OCI-M2 (cell line): ENCODE results near the gene PTPRD.

ENCODE experiments used
- DNase-seq: peaks from one replicate; lab custom pipeline; 2025; ENCODE audit not compliant: unreplicated experiment; lab: John Stamatoyannopoulos, UW

The PTPRD gene

GRCh38 chr9:8809741-8810140 lies 1803.1 kb downstream of the PTPRD start:
- no peak for DNase-seq

- no peak for DNase-seq
Observed at GRCh38 chr9:8806150-8806549, 1806.7 kb downstream of the PTPRD start.

GRCh38 chr9:8804613-8805012 lies 1808.2 kb downstream of the PTPRD start:
- DNase-seq = no peak

GRCh38 chr9:8802242-8802641 lies 1810.6 kb downstream of the PTPRD start:
- no peak for DNase-seq

- no peak for DNase-seq
Observed at GRCh38 chr9:8800196-8800595, 1812.6 kb downstream of the PTPRD start.

- DNase-seq = no peak
Observed at GRCh38 chr9:8799615-8800014, 1813.2 kb downstream of the PTPRD start.

GRCh38 chr9:8799206-8799605 lies 1813.6 kb downstream of the PTPRD start:
- no peak for DNase-seq

GRCh38 chr9:8784838-8785237 lies 1828.0 kb downstream of the PTPRD start:
- no peak for DNase-seq

- no peak for DNase-seq
Observed at GRCh38 chr9:8783941-8784340, 1828.9 kb downstream of the PTPRD start.

- no peak for DNase-seq
Observed at GRCh38 chr9:8782237-8782636, 1830.6 kb downstream of the PTPRD start.

- no peak for DNase-seq
Observed at GRCh38 chr9:8781458-8781857, 1831.3 kb downstream of the PTPRD start.

GRCh38 chr9:8780386-8780785 lies 1832.4 kb downstream of the PTPRD start:
- no peak for DNase-seq

GRCh38 chr9:8779478-8779877 lies 1833.3 kb downstream of the PTPRD start:
- DNase-seq = no peak

- DNase-seq = no peak
Observed at GRCh38 chr9:8778356-8778755, 1834.4 kb downstream of the PTPRD start.

GRCh38 chr9:8772302-8772701 lies 1840.5 kb downstream of the PTPRD start:
- no peak for DNase-seq

- no peak for DNase-seq
Observed at GRCh38 chr9:8769153-8769552, 1843.6 kb downstream of the PTPRD start.

- no peak for DNase-seq
Observed at GRCh38 chr9:8766096-8766495, 1846.7 kb downstream of the PTPRD start.

GRCh38 chr9:8764051-8764450 lies 1848.8 kb downstream of the PTPRD start:
- no peak for DNase-seq

GRCh38 chr9:8762479-8763085 lies 1850.2 kb downstream of the PTPRD start:
- DNase-seq = no peak

- DNase-seq = no peak
Observed at GRCh38 chr9:8760000-8760767, 1852.6 kb downstream of the PTPRD start.

GRCh38 chr9:8757881-8758280 lies 1854.9 kb downstream of the PTPRD start:
- no peak for DNase-seq

GRCh38 chr9:8754751-8755150 lies 1858.1 kb downstream of the PTPRD start:
- DNase-seq = no peak

- no peak for DNase-seq
Observed at GRCh38 chr9:8751406-8751930, 1861.3 kb downstream of the PTPRD start.
